Measurements from ENCODE around the gene RRP15.

GRCh38 chr1:218361298-218362065 is 76.4 kb downstream of the RRP15 start:
- TF ChIP-seq POLR2AphosphoS5 (IDR thresholded peaks at IDR 0.05; ENCODE audit: borderline replicate concordance, low read depth, low read length) (no peak), EZH2 (IDR thresholded peaks at IDR 0.05) (no peak)
